GM19438 (cell line): Measurements from ENCODE around the gene CFAP46.
"Not testable (repeated sequence)": the region's sequence is repeated elsewhere in the genome, so short reads cannot be mapped to it uniquely, and the experiment has no call there.

ENCODE experiments used
- ATAC-seq: cut with Tn5 transposase; IDR thresholded peaks from one replicate; pipeline ENCODE4 v1.9.1; 2021; ENCODE audit warnings: low read depth; ENCODE audit not compliant: unreplicated experiment

CFAP46 gene

DNA sequence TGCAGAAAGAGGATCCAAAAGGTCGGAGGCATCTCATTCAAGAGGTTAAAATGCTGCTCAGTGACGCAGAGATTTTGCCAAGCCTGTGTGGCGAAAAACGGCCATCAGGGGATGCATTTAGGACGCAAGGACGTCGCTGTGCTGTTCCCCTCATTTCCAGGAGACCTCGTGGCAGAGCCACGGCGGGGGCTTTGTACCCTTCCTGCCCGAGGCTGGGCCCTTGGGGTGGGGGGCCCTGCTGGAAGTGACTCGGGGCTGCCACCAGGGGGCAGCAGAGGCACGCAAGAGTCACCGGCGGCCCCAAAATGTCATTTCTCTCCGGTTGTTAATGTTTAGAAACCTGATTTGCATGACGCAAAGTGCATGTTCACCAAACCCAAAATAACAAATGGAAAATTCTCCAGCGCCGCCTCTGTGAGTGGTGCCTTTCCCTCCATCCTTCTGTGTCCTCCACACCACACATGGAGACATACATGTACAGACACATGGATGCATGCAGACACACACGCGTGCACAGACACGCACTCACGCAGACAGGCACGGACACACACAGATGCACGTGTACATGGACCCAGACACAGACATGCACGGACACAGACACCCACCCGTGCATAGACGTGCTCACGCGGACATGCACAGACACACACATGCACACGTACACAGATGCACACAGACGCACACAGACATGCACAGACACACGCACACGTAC lies 105.4 kb downstream of the CFAP46 start:
- no peak for ATAC-seq

DNA sequence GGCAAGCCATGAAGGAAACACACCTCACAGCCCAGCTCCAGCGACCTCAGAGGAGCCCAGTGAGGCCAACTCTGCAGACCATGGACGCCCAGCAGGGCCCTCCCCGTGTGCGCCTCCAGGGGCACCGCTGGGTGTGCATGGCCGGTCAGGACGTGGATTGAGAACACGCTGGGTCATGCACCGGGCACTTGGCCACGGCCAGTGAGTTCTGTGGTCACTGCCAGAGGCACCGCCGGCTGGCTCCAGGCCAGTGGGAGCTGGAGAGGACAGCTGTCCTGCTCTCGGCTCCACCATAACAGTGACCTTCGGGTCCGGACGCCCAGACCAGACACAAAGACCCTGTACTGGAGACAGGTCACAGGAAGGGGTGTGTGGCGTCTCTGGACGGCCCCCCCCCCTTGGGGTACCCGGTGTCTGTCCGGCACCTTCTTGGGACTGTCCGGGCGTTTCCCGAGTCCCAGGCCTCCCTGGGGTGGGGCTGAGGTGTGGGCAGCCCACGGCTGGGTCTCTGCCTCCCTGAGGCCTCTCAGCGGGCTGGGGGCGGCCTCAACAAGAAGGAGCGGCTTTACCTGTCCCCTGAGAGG lies 106.0 kb downstream of the CFAP46 start:
- no peak for ATAC-seq

- no peak for ATAC-seq
Measured at GRCh38 chr10:132835848-132836233, 106.5 kb downstream of the CFAP46 start.

GRCh38 chr10:132834891-132835847 lies 107.2 kb downstream of the CFAP46 start:
- no peak for ATAC-seq

- no peak for ATAC-seq
Measured at GRCh38 chr10:132834311-132834761, 108.0 kb downstream of the CFAP46 start.

GRCh38 chr10:132833421-132834111 lies 108.8 kb downstream of the CFAP46 start:
- no peak for ATAC-seq

- no peak for ATAC-seq
Measured at GRCh38 chr10:132832186-132832969, 110.0 kb downstream of the CFAP46 start.

DNA sequence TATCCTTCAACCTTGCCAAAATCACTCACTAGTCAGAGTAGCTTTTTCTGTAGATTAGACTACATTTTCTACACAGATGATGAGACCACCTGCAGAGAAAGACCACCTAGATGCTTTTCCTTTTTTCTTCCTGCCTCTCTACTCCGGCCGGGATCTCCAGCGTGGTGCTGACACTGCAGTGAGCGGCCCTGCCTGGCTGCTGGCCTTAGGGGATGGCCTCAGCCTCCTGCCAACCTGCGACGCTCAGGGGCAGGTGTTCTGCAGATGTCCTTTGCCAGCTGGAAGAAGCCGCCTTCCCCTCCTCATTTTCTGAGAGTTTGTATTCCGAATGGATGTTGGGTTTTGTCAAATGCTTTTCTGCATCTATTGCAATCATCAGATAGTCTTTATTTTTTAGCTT lies 113.0 kb downstream of the CFAP46 start:
- no peak for ATAC-seq

- ATAC-seq: no peak
Measured at GRCh38 chr10:132828681-132829080, 113.7 kb downstream of the CFAP46 start.

GRCh38 chr10:132827861-132828539 lies 114.4 kb downstream of the CFAP46 start:
- no peak for ATAC-seq

DNA sequence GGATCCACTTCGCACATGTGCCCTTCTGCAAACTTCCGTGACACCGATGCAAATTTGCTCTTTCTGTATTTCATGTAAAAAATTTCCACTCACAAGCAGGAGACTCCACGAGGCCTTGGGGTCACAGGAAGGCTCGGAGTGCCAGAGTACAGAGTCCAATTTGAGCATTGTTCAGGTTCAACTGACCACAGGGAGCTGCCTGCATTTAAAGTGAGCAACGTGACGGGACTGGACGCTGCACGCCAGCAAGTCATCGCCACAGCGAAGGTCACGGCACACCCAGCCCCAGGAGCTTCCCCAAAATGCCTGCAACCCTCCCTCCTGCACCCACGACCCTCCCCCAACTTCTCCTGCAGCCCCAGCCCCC lies 115.0 kb downstream of the CFAP46 start:
- ATAC-seq: no peak

GRCh38 chr10:132826524-132827422 lies 115.6 kb downstream of the CFAP46 start:
- ATAC-seq: no peak

DNA sequence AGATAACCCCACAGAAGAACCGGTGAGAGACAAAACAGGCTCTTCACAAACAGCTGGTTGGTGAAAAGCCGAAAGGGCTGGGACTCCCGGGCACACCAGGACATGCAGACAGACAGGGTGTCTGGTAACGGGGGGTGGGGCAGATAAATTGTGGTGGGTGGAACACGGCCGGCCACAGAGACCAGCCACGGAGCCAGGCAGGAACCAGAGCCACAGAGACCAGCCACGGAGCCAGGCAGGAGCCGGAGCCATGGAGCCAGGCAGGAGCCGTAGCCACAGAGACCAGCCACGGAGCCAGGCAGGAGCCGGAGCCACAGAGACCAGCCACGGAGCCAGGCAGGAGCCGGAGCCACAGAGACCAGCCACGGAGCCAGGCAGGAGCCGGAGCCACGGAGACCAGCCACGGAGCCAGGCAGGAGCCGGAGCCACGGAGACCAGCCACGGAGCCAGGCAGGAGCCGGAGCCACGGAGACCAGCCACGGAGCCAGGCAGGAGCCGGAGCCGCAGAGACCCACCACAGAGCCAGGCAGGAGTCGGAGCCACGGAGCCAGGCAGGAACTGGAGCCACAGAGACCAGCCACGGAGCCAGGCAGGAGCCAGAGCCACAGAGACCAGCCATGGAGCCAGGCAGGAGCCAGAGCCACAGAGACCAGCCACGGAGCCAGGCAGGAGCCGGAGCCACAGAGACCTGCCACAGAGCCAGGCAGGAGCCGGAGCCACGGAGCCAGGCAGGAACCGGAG lies 116.4 kb downstream of the CFAP46 start:
- ATAC-seq: not testable (repeated sequence)

DNA sequence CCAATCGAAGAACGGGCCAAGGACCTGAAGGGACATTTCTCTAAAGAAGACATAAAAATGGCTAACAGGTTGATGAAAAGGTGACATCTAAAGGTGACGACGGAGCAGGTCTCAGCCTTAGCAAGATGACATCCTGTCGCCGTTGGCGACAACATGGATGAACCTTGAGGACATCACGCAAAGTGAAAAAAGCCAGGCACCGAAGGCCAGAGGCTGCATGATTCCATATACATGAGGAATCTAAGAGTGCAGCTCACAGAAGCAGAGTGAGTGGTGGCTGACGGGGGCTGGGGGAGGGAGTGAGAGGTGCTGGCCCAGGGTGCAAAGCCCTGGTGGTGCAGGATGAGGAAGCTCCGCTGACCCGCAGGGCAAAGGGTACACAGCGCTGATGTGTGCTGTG lies 122.3 kb downstream of the CFAP46 start:
- ATAC-seq: no peak

DNA sequence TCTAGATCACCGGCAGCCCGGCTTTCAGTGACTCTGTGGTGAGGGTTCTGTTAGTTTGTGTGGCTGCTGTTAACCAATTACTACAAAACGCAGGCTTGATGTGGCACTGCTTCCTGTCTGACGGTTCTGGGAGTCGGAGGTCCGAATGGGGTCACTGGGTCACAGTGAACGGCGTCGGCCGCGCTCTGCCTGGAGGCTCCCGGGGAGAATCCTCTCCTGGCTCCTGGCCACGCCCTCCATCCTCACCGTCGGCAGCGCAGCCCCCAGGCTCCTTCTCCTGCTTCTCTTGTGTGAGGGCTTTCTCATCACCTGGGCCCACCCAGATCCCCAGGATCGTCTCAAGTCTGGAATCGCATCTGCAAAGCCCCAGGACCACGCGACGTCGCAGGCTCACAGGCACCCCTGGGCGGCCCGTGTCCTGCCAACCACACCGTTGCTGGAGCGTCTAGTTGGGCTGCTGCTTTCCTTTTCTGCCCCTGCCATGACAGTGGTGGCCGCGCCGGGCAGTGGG lies 124.6 kb downstream of the CFAP46 start:
- no peak for ATAC-seq

DNA sequence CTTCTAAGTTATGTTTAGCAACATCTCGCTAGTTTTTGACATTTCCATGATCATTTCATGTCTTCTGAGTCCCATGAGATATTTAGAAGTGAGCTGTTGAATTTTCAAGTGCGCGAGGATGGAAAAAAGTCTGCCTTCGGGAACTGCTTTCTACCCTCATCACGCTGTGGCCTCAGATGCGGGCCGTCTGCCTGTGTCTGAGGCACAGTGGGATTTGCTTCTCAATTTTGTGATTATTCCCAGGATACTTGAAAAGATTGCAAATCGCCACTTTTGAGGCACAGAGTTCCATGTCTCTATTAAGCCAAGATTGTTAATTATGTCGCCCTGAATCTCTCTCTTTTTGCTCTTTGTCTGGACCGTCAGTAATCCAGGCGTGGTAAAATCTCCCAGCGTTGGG lies 125.7 kb downstream of the CFAP46 start:
- no peak for ATAC-seq

DNA sequence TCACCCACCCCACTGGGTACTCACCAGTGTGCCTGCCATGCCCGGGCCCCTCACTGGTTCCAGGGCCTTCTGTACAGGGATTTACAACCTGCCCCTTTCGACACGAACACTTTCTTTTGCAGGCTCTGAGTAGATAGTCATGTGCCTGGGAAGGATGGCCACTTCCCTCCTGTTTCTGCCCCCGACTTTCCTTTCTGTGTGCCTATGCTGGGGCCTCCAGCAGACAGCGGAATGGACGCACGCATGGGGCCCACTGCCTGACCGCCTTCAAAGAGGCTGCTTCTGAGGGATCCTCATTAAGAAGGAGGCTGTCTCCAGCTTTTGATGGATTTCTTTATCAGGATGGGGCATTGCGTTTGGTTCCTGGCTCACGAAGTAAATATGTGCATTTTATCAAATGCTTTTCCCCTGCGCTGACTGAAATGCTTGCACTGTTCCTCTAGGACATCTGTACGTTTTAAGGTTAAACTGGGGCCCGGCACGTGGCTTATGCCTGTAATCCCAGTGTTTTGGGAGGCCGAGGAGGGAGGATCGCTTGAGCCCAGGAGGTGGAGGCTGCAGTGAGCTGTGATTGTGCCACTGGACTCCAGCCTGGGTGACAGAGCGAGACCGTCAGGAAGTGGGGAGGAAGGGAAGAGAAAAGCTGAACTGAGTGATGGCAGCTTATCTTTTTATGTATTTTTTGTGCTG lies 127.1 kb downstream of the CFAP46 start:
- ATAC-seq: no peak
